Inflammatory macrophage treated with lipopolysaccharide for 4 hours (primary cell): ENCODE data around the gene MBL2.

ENCODE experiments used
- DNase-seq: peaks from one replicate; pipeline ENCODE4 v3.0.0-alpha.2; 2020

The MBL2 gene

DNA sequence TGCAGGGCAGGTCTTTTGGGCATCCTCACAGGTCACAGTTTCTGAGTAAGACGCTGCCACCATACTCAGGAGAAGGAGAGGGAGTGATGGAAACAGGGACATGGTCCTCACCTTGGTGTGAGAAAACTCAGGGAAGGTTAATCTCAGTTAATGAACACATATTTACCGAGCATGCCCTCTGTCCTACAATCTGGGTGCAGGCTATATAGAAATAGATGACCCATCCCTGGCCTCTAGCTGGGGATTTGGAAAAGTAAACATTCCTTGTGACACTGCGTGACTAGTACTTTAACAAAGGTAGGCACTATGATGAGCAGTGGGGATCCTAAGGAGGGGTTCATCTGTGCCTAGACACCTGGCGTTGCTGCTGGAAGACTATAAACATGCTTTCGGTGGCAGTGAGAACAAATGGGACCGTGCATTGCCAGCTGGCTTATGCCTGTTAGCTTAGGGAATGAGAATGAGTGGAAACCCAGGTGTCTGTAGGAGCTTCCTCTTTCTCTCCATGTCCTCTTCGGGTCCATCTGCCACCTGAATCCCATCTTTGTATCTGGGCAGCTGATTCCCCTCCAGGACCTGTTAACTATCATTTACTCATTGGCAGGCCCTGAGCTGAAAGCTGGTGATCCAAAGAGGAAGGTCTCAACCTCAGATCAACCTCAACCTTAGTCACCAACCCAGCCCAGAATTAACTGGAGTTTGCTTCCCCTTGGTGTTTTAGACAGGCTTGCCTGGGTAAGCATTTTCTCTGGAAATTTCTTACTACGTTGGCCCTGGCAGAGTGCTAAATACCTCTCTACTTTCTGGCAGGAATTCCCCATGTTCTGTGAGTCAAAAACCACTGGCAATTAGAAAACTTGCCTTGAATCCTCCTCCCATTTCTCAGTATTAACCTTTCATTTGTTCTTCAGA, 794 bp downstream of the MBL2 start:
- DNase-seq = peak; percentile 32

DNA sequence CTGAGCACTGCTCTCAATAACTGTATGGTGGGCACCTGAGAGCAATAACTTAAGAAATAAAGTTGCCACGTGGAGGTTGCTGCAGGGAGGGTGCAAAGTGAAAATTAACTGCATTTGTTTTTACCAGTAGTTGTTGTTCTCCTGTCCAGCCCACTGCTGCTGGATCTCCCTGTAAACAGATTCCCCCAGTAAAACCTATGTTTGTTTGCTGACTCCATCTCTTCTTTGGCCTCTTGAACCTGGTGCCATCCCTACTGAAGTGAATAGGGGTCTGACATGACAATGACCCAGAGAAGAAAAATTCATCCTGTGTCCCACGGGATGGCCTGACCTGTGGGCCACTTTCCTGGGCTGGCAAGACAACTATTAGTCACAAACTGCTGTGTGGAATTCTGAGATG, 1.7 kb downstream of the MBL2 start:
- DNase-seq = no peak

DNA sequence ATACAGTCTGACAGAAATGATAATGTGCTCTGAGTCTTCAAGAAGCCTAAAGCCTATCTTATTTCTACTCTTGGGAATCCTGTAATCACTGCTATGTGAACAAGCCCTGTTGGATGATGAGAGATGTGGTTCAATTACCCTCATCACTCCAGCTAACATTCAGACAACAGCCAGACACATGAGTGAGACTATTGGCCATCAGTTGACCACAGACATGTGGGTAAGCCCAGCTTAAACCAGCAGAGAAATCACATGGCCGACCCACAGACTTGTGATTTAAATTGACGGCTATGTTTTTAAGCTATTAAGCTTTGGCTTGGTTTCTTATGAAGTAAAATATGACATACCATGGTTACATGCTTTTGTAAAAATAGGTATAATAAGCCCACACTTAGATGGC, 2.6 kb downstream of the MBL2 start:
- no peak for DNase-seq

DNA sequence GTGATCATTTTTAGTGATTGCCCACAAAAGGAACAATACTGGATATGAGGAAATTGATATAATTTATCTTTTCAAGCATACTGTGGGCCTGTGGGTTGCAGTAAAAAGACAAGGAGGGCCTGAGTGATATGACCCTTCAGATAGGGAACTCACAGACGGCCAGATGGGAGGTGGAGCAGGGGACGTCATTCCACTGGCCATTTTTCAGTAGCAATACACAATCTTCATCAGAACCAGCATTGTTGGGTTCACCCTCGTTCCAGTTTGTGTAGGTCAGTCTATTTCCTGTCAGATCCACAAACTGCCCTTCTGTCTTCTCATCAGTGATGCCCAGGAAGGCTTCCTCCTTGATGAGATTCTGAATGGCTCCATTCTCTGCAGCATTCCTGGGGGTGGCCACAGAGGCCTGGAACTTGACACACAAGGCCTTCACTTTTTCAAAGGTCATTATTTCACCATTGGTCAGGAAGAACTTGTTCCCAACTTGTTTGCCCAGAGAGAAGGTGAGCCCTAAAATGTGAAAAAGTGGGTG, 4.5 kb downstream of the MBL2 start:
- DNase-seq = no peak

DNA sequence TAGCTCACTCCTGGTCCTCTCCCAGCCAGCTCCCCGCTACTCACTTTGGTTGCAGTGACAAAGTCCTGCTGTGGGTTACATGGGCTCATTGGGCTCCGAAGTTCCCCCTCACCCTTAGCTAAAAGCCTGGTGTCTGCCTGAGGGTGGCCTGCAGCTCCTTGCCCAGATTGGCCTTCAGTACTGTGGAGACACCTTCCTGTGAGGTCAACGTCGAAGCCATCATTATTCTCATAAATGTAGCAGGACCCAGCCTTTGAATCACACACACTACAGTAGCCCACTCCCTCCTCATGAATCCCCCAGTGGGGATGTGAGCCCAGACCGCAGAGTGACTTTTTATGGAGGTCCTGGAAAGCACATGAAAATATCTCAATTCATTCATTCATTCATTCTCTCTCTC, 10.5 kb downstream of the MBL2 start:
- no peak for DNase-seq

DNA sequence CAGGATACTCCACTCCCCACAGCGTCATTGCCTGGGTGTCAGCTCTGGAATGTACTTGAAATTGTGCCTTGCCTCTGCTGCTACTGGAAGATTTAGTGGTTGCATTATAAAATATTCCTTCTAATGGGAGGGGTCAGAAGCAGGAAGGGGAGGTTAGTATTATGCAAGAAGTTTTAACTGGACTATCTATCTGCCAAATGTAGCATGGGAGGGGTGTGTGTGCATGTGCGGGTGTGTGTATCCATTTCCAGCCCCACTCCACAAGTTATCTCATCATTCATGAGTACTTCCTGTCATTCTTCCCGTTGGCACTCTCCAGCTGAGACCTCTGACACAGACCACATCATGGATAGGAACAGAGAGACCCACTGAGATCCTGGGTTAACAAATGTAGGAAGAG, 13.4 kb downstream of the MBL2 start:
- no peak for DNase-seq

DNA sequence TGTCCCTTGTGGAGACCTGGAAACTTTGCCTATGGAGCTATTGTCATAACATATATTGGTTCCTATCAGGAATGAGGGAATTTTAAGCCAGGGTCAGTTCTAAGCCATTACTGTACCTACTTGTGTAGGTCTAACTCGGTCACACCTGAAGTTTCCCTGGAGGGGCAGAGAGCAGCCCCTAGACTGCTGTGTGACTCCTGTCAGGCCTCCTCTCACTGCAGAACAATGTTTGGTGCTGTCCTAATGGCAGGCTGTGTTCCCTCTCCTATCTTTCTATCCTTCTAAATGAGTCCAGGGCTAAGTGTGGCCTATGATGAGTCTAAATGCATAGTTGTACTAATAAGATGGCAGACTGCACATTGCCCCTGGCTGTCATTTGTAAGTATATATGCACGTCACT, 14.2 kb downstream of the MBL2 start:
- no peak for DNase-seq

DNA sequence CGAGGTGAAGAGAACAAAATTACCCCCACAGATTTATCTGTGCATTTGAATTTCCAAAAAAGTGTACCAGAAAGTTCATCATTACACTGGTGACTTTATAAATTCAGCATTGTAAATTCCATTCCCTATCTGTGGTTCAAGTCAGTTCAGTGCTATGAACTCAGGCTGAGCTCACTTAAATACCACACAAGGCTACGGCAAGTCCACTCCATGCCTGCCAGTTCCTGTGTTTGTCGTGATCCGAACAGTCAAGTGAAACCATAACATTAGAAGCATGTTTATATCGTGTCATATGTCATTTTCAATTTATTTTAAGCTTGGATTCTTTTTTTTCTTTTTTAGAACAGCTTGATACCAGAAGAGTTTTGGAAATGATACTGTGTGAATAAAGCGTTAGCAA, 14.8 kb downstream of the MBL2 start:
- DNase-seq = no peak

DNA sequence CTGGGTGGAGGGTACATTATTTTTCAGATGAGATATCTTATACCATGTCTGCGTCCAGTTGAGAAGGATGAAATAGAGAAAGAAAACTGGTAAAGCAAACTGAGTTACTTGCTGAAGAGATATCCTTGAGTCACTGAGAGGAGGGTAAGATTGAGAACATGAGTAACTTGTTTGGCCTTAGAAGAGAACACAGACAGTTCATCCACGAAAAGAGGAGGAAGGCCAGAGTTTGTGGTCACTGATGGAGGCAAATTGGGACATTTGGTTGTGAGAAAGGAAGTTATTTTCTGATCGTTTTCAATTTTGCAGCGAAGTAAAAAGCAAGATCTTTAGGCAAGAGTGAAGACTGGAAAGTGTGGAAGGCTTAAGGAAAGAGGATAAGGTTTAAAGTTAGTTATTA, 15.6 kb downstream of the MBL2 start:
- DNase-seq = peak; percentile 41

DNA sequence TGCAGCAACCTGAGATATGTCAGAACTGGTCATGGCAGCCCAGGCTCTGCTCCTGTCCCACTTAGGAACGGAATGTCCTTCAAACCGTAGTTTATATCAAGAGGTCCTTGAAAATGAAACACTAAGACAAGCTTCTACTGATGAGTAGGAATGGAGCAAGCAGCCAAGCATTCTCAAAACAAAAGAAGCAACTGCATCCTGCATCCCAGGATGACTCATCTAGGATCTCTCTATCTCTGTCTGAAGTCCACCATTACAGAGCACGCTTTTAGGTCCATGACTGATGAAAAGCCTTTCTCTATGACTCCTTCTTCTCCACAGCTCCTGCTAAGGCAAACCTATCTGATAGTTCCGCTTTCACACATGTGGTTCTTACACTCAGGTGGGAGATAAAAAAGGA, 16.3 kb downstream of the MBL2 start:
- no peak for DNase-seq

DNA sequence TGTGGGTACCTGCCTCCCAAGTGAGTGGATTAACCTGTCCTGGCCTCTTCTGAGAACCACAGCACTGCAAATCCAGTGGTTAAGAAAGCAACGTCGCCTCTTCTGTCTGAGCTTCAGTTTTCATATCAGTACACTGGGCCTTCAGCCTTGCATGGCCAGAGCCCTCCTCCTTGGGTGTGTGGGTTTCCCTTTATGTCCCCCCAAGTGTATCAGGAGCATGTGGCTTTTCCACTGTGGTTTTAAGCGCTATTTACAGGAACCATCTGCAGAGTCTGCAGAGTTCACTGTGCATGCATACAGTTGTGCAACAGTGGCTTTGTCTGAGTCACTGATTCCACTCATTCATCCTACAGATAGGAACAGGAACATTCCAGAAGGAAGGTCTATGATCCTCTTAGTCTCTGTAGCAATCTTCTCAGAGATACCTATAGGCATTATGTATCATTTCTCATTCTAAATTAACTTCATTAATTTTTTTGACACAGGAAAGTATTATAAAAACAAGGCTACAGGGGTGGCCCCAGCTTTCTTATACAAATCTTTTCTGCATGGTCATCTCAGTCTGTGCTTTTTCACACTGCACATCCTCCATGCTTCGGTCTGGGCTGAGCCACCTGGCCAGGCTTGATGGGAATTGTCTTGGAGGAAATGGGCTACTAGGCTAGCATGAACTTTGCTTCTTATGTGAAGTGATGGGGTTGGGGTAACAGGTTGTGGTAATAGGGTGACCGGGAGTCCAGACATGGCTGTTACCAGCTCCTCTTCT, 17.1 kb downstream of the MBL2 start:
- DNase-seq = peak; percentile 83

DNA sequence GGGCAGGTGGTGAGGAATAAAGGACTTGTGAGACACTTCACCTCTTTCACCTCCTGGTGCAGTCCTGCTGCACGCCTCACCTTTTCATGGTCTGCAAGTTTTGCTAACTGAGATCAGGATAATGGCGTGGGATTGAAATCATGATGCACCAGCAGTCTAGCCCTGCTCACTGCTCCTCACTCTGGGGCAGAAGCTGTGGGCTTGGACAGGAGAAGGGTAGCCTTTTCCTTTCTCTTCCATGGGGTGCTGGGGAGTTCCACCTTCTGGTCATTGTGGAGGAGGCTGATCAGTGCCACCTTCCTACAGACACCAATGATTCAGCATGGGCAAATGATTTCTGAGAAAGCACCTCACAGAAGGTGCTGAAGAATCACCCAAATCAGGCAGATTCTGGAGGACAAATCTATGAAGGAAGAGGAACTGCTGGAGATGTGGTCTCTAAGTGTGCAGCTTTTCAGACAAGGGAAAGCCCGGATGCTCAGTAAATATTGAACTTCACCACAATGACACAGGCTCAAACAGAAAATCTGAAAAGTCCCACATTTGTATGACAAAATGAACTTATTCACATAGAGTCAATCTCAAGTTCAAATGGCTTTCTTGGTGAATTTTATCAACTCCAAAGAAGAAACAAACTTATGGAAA, 19.7 kb downstream of the MBL2 start:
- DNase-seq = peak; percentile 33

DNA sequence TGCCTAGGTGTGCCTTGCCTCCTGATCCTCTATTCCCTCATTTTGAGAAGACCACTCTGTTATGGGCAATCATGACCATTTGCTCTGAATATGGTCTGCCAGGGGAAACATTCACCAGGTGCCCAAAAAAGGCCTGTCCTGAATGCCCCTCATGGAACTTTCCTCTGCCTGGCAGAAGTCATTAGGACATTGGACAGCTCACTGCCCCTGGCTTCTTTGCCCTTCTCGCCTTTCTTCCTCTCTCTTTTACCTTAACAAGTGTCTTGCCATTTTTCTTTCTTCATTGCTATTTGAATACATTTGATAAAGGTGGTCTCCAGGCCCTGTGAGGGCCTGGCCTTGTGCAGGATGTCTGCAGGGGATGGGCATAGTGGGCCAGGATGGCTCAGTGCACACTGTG, 20.3 kb downstream of the MBL2 start:
- no peak for DNase-seq

DNA sequence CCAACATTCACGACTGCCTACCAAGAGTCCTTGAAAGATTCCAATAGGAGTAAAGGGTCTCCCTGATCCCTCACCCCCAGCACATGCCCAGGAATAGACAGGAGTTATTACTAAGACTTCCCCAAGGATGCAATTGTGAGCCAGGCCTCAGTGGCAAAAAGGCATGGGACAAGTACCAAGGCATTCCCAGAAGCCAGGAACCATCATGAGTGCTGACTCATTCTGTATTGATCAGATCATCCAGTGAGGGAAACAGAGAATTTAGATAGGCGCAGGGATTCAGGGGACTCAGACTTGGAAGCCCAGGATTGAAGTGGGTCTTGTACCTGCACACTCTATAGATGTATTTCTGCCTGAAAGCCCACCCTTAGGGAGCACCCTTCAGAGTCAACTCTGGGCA, 21.2 kb downstream of the MBL2 start:
- DNase-seq = no peak

DNA sequence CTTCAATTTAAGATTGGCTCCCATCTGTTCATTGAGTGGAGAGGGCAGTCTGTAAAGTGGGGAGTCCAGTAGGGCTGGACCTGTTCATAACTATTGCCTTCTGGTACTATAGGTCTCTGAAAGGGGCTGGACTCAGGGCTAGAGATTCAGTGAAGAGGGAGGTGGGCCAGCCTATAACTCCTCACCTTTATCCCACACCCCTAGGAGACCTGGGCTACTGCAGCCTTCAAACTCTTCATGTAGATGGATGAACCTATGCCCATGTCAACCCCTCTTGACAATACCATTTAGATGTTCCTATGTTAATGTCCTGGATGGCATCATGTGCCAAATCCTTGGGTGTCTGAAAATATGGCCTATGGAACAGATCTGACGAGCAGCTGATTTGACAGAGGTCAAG, 22.0 kb downstream of the MBL2 start:
- DNase-seq = no peak

DNA sequence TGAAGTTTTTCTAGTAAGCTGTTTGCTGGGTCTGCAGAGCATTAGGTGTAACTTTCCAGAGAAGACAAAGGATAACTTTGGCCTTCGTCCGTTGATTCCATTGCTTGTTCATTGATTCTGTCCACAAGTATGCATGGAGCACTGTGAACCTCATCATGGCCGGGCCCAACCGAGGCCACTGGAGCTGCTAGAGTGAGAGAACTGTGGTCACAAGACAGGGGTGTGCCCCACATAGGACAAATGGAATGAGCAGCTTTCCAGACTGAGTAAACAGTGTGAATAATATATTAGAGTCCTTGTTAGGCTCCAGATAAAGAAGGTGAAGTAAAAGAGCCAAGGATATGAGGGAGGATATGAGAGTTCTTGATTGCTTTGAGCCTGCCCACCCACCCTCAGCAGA, 24.9 kb downstream of the MBL2 start:
- no peak for DNase-seq

DNA sequence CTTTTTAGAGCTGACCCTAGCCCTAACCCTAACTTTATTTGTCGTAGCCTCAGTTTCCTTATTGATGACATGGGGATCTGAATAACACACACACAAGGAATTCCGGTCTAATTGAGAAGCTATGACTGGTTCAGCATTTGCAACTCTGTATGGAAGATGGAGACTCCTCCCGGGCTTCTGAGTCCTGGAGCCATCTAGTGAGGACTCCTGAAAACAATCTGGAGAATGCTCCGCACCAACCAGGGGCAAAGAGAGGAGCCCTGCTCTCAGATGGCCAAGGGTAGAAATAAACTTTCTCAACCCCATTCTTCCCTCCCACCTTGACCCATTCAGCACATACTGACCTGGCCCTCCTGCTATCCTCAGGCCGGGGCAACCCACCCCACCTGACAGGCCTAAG, 26.4 kb downstream of the MBL2 start:
- DNase-seq = no peak

DNA sequence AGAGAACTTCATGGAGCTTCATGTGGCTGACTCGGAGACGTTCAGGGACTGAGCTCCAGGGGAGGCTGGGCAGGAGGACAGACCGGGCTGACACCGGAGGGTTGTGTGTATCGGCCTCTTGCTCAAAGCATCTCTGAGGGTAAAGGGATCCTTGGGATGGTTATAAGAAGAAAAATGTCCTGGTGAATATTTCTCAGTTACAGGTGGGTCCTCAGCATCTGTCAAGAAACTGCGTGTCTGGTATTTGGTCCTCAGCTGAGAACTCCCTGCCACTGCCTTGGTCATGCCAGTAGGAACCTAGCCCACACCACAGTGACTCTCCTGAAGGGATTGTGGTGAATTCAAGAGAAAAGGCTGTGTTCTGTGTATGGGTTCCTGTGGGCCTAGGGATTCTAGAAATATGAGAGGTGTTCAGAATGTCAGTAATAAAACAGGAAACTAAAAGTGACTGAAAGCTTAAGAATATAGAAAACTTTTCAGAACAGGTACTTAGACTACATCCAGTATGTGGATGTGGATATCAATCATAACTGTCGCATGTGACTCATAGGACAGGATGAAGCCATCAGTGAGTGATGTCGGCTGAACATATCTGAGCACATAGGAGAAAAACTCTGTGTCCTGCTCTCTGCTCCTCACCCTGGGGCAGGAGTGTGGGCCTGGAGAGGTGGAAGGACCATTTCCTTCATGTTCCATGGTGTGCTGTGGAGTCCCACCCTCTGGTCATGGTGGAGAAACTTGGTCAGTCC, 28.4 kb downstream of the MBL2 start:
- no peak for DNase-seq

DNA sequence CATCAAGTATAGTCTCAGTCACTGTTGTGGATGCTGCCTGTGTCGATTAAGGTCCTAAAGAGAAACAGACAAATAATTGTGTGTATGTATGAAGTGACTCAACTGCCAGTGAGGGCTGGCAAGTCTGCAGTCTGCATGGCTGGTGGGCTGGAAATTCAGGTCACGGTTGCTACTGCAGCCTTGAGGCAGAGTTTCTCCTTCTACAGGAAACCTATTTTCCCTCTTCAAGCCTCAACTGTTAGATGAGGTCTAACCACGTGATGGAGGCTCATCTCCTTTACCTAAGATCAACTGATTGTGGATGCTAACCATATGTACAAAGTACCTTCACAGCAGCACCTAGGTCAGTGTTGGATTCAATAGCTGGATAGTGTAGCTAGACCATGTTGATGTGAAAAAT, 29.9 kb downstream of the MBL2 start:
- no peak for DNase-seq

DNA sequence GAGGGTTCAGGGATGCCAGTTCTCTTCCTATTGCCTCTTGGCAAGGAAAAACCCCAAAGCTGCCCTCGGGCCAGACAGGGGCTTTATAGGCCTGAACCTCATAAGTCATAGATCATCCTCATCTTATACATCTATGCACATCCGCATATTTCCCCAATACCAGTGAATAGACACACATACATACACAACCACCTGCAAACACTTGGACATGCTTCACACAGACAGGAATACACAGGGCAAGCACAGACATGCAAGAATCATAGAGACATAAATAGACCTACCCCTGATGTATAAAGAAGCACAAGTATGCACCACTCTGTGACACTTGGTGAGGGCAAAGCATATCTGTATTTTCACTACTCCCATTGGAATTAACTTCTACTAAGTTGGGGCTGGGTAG, 30.7 kb downstream of the MBL2 start:
- DNase-seq = no peak

DNA sequence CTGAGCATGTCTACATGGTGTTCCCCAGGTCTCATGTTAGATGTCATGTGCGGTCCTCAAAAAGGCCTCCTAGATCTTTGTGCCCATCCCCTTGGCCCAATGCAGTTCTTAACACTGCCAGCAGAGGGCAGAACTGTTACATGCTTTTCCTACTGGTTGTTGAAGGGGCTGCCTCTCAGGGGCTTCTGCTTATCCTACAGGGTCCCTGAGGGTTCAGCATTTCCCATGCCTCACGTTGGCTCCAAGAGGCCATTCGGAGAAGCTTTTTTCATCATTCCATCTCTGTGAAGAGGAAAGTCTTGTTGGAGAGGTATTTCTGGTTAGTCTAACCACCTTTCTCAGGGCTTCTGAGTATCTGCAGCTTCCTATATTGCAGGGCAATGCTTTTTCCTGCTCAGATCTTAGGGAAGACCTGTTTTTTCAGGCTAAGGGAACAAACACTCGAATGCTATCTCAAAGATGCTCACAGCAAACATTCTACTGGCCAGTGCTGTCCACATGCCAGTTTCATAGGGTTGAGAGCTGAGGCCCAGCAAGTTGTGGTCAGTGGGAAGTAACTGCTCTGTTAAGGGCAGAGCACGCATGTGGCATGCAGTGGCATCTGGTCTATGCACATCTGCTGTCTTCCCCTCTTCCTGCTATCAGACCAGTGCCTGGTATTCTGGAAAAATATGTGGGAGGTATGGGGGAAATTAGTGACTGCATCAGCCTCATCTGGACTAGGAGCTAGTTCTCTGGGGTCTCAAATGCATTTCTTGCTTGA, 31.5 kb downstream of the MBL2 start:
- peak; percentile 46 for DNase-seq

DNA sequence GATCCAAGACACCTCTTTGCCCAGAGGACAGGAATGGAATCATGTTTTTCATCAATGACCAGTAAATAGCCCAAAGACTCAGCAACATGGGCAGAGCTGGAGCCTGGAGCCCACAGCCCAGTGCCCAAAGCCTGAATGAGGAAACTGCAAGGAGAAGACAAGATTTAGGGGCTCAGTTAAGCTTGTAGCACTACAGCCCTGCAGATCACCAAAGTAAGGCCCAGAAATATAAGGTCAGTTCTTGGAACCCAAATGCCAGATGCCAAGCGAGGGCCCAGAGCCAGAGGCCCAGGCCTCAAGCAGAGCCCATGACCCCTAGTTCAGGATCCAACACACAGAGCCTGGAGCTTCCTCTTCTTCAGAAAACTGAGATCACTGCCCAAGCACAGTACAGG, 32.4 kb downstream of the MBL2 start:
- no peak for DNase-seq
